Omental fat pad (tissue), 4 donors: Measurements from ENCODE around the gene ADISSP. TPM values are rescaled to one million over a fixed set of nuclear protein-coding genes. Genes with fewer than 3 reads are reported as not detected.

Experiments used
- ATAC-seq: fragments of 150-250 bp; one replicate; pipeline ENCODE4 v1.9.1; 2016; ENCODE audit warnings: mild to moderate bottlenecking, moderate library complexity; ENCODE audit not compliant: low FRiP score
- DNase-seq: peaks from one replicate; pipeline ENCODE4 v3.0.0-alpha.2; 2019; ENCODE audit warnings: low spot score
- CTCF ChIP-seq, 3 donors: fragments of 450-650 bp; IDR thresholded peaks; one replicate each; pipeline ENCODE4 v1.5.1; 2016 to 2017; ENCODE audit warnings: antibody characterized with exemption in 3 of 3, mild to moderate bottlenecking in 3 of 3, moderate library complexity in 2 of 3
- total RNA-seq, 4 donors: library from RNA; depleted of rRNA; stranded (reverse); fragments of >200 nt; gene quantifications; one replicate each; pipeline ENCODE4 v1.1.0, GENCODE V29; 2016

Gene ADISSP
- total RNA-seq, 4 donors from 2014 or later: 19.7 to 32.3 (median 30.3) TPM

- no peak for DNase-seq
Observed at GRCh38 chr20:3784216-3784853, 16.8 kb upstream of the ADISSP start.

GRCh38 chr20:3783511-3784195, 16.1 kb upstream of the ADISSP start:
- DNase-seq: no peak

More at GRCh38 chr20:3784216-3784853, 16.8 kb upstream of the ADISSP start:
- TF ChIP-seq CTCF (IDR thresholded peaks at IDR 0.05): no peak
- ATAC-seq: no peak

GRCh38 chr20:3783068-3783489, 15.5 kb upstream of the ADISSP start:
- no peak for TF ChIP-seq CTCF (IDR thresholded peaks at IDR 0.05)
- ATAC-seq: no peak
- DNase-seq: no peak

More at GRCh38 chr20:3783511-3784195, 16.1 kb upstream of the ADISSP start:
- no peak for ATAC-seq
- no peak for TF ChIP-seq CTCF (IDR thresholded peaks at IDR 0.05)

DNA sequence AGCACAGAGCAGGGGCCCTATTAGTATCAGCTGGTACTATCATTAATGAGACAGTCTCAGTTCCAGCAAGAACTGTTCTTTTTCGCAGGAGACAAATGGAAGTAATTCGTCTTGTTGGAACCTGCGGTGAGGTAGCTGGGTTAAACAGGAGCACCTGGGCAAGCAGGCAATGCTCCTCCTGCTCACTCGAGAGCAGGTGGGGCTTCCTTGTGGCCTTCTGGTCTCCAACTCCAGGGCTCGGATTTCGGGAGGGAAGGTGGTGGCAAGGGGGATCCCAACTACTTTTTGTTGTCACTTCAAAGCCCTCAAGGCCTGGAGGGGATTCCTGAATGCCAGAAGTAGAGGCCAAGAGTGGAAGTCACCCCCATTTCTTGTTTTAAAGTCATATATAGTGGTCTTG, 15.0 kb upstream of the ADISSP start:
- ATAC-seq (no peak), DNase-seq (no peak)
- no peak for TF ChIP-seq CTCF (IDR thresholded peaks at IDR 0.05)

DNA sequence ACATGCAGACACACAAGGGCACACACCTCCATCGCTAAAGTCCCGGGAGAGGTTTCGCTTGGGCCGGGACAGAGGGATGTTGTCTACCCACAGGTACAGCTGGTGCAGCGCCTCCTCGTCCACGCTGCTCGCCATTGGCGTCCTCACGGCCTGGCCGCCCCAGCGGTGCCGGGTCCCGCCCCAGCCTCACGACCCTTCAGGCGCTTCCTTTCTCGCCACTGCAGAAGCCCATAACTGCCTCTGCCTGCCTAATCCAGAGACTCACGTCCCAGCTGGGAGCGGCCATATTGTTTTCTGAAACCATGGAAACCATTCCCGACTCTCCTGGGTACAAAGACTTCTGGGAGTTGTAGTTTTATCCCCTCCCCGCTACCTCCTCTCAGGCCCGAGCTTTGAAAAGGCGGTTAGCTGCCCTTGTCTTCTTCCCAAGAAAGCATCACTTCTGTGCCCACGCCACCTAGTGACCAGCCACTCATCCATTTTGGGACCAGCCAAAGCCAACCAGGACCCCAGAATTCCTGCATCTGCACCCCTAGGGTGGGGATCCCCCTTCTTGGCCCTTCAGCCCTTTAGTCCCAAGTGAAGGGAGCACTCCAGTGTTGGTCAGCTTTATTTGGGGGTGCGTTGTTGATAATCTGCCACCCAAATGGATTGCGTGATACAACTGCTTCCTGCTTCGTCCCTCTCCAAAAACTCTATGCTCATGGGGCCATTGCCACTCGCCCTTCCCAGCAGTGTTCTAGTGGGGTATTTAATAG, 13.8 kb upstream of the ADISSP start, which contains the start of gene SPEF1:
SPEF1 (minus strand) TSS at position 296 of the 758 bp plus-strand sequence; CDS start at position 135, 161 bp downstream.
- no peak for TF ChIP-seq CTCF (IDR thresholded peaks at IDR 0.05)
- ATAC-seq (peak; percentile 35), DNase-seq (no peak)

- ATAC-seq: no peak
- TF ChIP-seq CTCF (IDR thresholded peaks at IDR 0.05): no peak
- DNase-seq: no peak
Observed at GRCh38 chr20:3778976-3779375, 11.4 kb upstream of the ADISSP start.
